HG03520 (cell line): ENCODE measurements around the gene PARD3.
"Not testable (repeated sequence)": the region's sequence is repeated elsewhere in the genome, so short reads cannot be mapped to it uniquely, and the experiment has no call there.

Source experiments
- ATAC-seq: cut with Tn5 transposase; IDR thresholded peaks from one replicate; pipeline ENCODE4 v1.9.1; 2021; ENCODE audit warnings: mild to moderate bottlenecking, moderate library complexity; ENCODE audit not compliant: unreplicated experiment

PARD3 gene

DNA sequence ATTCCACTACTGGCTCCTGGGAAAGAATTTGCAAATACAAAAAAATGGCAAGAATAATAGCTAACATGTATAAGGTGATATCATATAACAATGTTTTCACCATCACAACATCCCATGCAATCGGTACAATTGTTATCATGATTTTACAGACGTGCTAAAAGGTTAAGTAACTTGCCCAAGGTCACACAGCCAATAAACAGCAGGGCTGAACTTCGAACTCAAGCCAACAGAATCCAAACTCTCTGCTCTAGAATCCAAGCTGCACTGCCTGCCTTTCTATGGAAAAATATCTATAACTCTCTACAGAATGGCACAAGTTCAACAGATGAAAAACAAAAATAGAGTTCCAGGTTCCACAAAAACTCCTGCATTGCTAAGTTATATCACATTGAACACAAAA is 160.9 kb downstream of the PARD3 start:
- no peak for ATAC-seq

DNA sequence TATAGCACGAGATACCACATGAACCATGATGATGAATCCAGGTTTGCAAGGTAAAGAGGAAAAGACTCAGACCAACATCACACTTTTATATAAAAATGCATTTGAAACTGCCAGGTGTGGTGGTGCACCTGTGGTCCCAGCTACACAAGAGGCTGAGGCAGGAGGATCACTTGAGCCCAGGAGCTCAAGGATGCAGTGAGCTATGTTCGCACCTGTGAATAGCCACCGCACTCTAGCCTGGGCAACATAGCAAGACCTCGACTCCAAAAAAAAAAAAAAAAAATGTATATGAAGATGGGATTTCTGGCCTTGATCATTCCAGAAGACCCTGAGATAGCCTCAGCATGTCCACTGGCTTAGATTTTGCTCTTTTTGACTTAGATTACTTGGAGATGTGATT is 161.6 kb downstream of the PARD3 start:
- ATAC-seq: no peak

- ATAC-seq: no peak
Observed at GRCh38 chr10:34651416-34652195, 163.5 kb downstream of the PARD3 start.

DNA sequence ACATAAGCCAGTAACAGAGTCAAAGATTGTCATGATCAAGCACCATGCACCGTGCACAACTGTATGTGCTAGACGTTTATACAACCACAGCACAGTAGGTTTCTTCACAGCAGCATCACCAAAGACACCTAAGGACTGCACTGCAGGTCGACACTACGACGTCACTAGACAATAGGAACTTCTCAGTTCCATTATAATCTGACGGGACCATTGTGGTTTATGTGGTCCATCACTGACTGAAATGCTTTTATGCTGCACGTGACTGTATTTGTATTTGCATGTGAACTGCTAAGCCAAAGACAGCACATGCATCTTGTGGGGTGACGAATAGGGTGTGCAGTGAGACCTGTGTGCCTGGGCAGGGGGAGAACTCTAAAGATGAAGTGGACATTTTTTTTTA is 164.9 kb downstream of the PARD3 start:
- ATAC-seq: no peak

- no peak for ATAC-seq
Observed at GRCh38 chr10:34649385-34649784, 165.7 kb downstream of the PARD3 start.

- ATAC-seq: no peak
Observed at GRCh38 chr10:34648919-34649318, 166.2 kb downstream of the PARD3 start.

DNA sequence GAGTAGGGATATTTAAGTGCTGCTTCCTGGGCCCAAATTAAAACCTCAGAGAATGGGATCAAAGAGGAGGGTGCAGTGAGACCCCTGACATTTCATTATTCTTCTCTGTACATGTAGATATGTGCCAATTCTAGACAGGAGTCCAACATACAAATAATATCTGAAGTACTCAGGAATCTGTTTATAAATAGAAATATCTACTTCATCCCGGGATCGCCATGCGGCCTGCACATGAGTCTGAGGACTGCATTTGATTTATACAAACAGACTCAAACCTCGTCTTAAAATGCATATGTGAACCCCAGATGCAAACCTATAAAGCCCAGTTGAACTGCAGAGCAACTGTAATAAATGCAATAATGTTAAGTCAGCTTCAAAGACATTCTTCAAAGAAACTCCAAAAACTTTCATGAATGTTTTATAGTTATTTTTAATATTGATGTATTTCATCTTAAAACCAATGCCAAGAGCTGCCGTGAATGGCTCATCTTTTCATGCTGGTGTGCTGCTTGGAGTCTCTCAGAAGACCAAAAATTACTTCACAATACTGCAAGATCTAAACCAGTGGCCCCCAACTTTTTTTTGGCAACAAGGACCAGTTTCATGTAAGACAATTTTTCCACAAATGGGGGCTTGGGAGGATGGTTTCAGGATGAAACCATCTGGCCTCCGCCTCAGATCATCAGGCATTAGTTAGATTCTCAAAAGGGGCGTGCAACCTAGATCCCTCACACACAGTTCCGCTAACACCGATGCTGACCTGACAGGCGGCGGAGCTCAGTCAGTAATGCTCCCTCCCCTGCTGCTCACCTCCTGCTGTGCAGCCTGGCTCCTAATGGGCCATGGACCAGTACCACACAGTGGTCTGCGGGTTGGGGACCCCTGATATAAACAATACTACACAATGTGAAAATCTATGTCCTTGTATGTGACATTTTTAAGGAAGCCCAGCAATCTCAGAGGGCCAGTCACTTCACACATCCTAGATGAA is 166.9 kb downstream of the PARD3 start:
- no peak for ATAC-seq

DNA sequence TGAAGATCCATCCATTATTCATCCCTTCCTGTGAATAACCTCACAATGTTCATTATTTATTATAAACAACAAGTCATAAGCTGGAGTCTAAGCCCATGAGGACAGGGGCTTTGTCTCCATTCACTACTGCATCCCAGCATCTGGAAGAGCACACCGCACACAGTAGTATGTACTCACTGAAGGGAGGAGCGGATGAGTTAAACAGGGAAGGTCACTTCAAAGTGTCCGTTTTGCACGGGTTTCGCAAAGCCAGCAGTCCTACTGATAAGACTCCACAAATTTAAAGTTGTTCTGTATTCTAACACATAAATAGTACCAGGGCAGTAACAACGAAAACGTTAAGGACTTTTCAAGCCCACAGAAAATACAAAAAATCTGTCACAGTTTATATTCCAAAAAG is 167.9 kb downstream of the PARD3 start:
- no peak for ATAC-seq

DNA sequence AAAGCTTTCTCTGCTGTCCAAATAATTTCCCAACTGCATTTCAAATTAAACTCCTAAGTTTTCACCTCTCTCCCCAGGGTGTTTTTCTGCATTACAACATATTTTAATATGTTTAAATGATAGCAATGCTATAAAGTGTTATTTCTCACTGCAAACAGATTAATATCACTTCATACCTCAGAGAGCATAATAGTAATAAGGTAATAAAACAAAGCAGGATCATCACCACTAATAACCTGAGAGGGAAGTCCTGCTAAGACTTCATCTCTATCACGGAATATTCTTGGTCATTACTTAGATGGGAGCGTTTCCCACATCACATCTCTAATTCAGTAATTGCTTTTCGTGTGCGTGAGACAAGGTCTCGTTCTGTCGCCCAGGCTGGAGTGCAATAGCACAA is 168.8 kb downstream of the PARD3 start:
- no peak for ATAC-seq

GRCh38 chr10:34644815-34645214 is 170.3 kb downstream of the PARD3 start:
- ATAC-seq: not testable (repeated sequence)

- ATAC-seq: no peak
Observed at GRCh38 chr10:34644224-34644623, 170.9 kb downstream of the PARD3 start.

DNA sequence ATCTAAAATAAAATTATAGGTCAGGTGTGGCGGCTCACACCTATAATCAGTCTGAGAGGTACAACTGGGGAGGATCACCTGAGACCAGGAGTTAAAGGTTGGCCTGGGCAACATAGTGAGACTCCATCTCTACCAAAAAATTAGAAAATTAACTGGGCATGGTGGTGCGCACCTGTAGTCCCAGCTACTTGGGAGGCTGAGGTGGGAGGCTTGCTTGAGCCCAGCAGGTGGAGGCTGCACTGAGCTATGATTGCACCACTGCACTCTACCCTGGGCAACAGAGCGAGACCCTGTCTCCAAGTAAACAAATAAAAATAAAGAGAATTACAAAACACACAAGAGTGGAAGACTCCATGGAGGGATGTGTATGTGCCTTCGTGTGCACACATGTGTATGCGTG is 171.5 kb downstream of the PARD3 start:
- ATAC-seq: no peak

GRCh38 chr10:34641913-34642558 is 173.1 kb downstream of the PARD3 start:
- no peak for ATAC-seq

DNA sequence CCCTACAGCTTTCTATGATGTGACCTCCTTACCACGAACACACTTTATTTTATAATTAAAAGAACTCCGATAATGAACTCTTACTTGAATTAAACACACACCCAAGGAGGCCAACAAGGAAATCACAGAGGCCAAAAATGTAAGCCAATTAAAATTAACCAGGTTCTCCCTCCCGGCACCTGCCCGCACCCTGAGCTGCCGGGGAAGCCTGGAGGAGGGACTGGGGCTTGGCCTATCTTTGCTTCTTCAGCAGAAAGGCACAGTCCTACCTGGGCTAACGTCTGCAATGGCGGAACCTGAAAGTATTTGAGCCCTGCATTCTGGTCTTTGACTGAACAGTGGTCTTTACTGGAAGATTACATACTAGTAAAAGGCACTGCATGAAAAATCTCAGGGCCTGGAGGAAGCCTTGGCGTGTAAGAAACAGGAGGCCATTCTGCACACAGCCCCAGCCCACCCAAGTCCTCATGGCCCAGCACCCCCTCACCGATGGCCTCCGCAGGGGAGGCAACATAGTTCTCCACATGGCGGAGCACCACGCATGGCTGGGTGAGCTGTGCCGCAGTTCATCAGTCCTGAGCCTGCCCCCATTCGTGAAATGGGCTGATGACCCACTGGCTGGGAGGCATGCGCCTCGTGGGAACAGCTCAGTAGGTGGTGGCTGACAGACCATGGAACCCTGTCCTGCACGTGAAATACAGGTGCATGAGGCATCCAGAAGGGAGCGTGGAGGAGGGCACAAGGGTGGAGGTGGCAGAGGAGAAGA is 173.8 kb downstream of the PARD3 start:
- no peak for ATAC-seq

- ATAC-seq: peak; percentile 45
Observed at GRCh38 chr10:34638406-34639054, 176.6 kb downstream of the PARD3 start.

DNA sequence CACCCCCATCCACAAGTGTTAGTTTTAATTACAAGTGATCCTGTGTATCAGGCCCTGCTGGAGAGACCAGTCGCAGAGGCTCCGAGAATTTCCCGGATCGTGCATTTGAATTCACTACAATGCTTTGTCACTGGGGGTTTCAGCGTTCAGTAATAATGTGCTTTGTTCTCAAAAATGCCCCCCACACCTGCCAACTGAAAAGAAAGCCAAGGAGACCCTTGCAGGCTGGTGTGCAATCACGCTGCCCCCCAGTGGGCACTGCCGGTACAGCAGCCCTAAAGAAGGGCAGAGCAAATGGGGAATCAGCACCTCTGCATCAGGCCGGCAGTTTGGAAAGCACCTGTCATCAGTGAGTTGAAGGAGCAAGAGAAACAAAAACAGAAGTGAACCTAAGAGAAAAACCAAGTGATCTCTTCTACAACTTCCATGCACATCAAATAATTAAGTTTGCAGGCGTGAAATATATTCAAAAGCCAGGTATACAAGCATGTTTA is 177.6 kb downstream of the PARD3 start:
- peak; percentile 82 for ATAC-seq

DNA sequence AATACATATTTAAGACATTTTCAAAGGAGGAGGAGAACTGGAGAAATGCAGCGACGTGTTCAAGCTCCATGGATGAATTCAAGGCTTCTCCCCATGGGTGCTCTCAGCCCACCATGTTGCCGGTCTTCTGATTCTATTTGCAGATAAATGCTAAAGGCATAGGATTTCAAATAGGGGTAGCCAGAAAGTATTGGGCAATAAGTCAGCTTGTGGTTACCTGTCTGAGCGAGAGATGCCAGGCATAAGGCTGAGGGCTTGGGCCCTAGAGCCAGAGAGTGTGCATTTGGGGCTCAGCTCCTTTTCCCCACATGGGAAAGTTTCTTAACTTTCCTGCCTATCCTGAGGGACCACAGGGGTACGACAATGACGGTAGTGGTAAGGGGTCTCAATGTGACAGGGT is 180.0 kb downstream of the PARD3 start:
- no peak for ATAC-seq

GRCh38 chr10:34633374-34633773 is 181.7 kb downstream of the PARD3 start:
- no peak for ATAC-seq

DNA sequence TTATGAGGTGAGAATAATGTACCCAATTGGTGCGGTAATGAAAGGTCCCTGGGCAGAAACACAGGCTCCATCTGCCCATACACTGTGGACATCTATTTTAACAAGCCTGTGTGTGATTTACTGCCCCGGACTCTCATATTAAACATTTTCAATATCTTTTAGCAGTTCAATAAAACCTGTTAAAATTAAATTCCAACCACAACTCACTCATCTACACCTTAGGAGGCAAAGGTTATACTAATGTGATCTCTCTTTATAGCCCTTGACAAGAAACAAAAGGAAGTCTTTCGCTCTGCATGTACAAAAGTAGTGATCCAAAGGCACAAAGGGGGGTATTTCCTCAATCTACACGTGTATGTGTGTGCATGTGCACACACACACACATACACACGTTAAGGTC is 186.0 kb downstream of the PARD3 start:
- ATAC-seq: no peak
